Stimulated activated naive B cell treated with anti-CD40 and anti-IgM and Interleukin-4, amounts not matched to agents 10 μg/mL and 1 μg/mL and 100 μg/mL, for 72 hours (primary cell): Measurements from ENCODE around the gene LY86.
A peak's percentile ranks its signal among the peaks of the same experiment; 100 is the strongest.

Experiments
- ATAC-seq, 2 donors: fragments of 150-1000 bp; cut with Tn5 transposase; replicated peaks; 2 replicates each; pipeline ENCODE4 v1.10.0; 2021; ENCODE audit warnings: moderate library complexity in 1 of 2
- DNase-seq: peaks from one replicate; pipeline ENCODE4 v3.0.0; 2021
- H3K27ac Mint-ChIP-seq: one replicate; pipeline ENCODE4 v1.8.0; 2022; ENCODE audit warnings: mild to moderate bottlenecking, mixed read lengths
- H3K27me3 Mint-ChIP-seq, 2 donors: one replicate each; pipeline ENCODE4 v1.8.0; 2022; ENCODE audit warnings: mixed read lengths in 2 of 2
- H3K36me3 Mint-ChIP-seq, 2 donors: one replicate each; pipeline ENCODE4 v1.8.0; 2022; ENCODE audit warnings: mixed read lengths in 2 of 2, mild to moderate bottlenecking in 1 of 2
- H3K4me1 Mint-ChIP-seq, 2 donors: one replicate each; pipeline ENCODE4 v1.8.0; 2022; ENCODE audit warnings: mixed read lengths in 2 of 2, mild to moderate bottlenecking in 1 of 2
- H3K4me3 Mint-ChIP-seq, 2 donors: one replicate each; pipeline ENCODE4 v1.8.0; 2022; ENCODE audit warnings: mild to moderate bottlenecking in 2 of 2, mixed read lengths in 2 of 2, moderate library complexity in 1 of 2
- H3K9me3 Mint-ChIP-seq, 2 donors: one replicate each; pipeline ENCODE4 v1.8.0; 2022; ENCODE audit warnings: mixed read lengths in 2 of 2, mild to moderate bottlenecking in 1 of 2

Gene LY86

GRCh38 chr6:6588064-6588923 is at the start of gene LY86:
Gene LY86, plus strand, starts transcription at chr6:6588720. Its CDS starts 15 bp downstream, at chr6:6588735.
- peak within 1 kb of the TSS; percentile 86 to 90 for H3K4me3 Mint-ChIP-seq
- H3K27ac Mint-ChIP-seq = peak within 1 kb of the TSS; percentile 94
- no peaks in the 10 kb centered on the region for H3K27me3 Mint-ChIP-seq
- ATAC-seq (peak; percentile 70 to 75), DNase-seq (peak; percentile 64)
- H3K9me3 Mint-ChIP-seq = peaks cover 0 to 1% of the 10 kb centered on the region in 2 donors
- peaks cover 60 to 85% of the 10 kb centered on the region in 2 donors for H3K4me1 Mint-ChIP-seq
- H3K36me3 Mint-ChIP-seq = peaks cover 0 to 11% of the 10 kb centered on the region in 2 donors

- H3K27ac Mint-ChIP-seq = no peak overlapping the region
- DNase-seq = no peak
Measured at GRCh38 chr6:6539036-6539435, 49.5 kb upstream of the LY86 start.

GRCh38 chr6:6542357-6542756 is 46.2 kb upstream of the LY86 start:
- H3K4me3 Mint-ChIP-seq = no peak overlapping the region
- H3K9me3 Mint-ChIP-seq = peaks cover 5 to 6% of the 10 kb centered on the region in 2 donors
- no peak overlapping the region for H3K27ac Mint-ChIP-seq
- H3K4me1 Mint-ChIP-seq = peaks cover 10 to 18% of the 10 kb centered on the region in 2 donors
- DNase-seq (no peak), ATAC-seq (no peak)
- H3K27me3 Mint-ChIP-seq = peaks cover 32 to 41% of the 10 kb centered on the region in 2 donors
- peaks cover 4 to 7% of the 10 kb centered on the region in 2 donors for H3K36me3 Mint-ChIP-seq

More at GRCh38 chr6:6539036-6539435, 49.5 kb upstream of the LY86 start:
- no peaks in the 10 kb centered on the region for H3K4me1 Mint-ChIP-seq
- H3K9me3 Mint-ChIP-seq = peaks cover 5 to 6% of the 10 kb centered on the region in 2 donors
- ATAC-seq = no peak
- H3K27me3 Mint-ChIP-seq = peaks cover 26 to 34% of the 10 kb centered on the region in 2 donors
- H3K4me3 Mint-ChIP-seq = no peak overlapping the region
- H3K36me3 Mint-ChIP-seq = peaks cover 4 to 7% of the 10 kb centered on the region in 2 donors

GRCh38 chr6:6543181-6543879 is 45.2 kb upstream of the LY86 start:
- Mint-ChIP-seq H3K27me3 (peaks cover 42 to 46% of the 10 kb centered on the region in 2 donors), H3K36me3 (peaks cover 4 to 7% of the 10 kb centered on the region in 2 donors), H3K27ac (no peak overlapping the region), H3K4me3 (no peak overlapping the region), H3K9me3 (peaks cover 5 to 6% of the 10 kb centered on the region in 2 donors), H3K4me1 (peaks cover 13 to 18% of the 10 kb centered on the region in 2 donors)
- no peak for DNase-seq
- no peak for ATAC-seq

GRCh38 chr6:6545616-6546317 is 42.8 kb upstream of the LY86 start:
- DNase-seq (no peak), ATAC-seq (peak; percentile 10 to 19)
- Mint-ChIP-seq H3K27ac (peak overlapping the region; percentile 21), H3K4me1 (peaks cover 13 to 18% of the 10 kb centered on the region in 2 donors), H3K4me3 (peak overlapping the region; percentile 79 to 81), H3K27me3 (peaks cover 39 to 46% of the 10 kb centered on the region in 2 donors), H3K9me3 (peaks cover 5 to 6% of the 10 kb centered on the region in 2 donors), H3K36me3 (peaks cover 4 to 7% of the 10 kb centered on the region in 2 donors)

GRCh38 chr6:6546318-6547109 is 42.0 kb upstream of the LY86 start:
- Mint-ChIP-seq H3K4me1 (peaks cover 13 to 18% of the 10 kb centered on the region in 2 donors), H3K4me3 (peak overlapping the region; percentile 79 to 81), H3K27me3 (peaks cover 38 to 46% of the 10 kb centered on the region in 2 donors), H3K9me3 (peaks cover 5 to 6% of the 10 kb centered on the region in 2 donors), H3K27ac (no peak overlapping the region), H3K36me3 (peaks cover 4 to 7% of the 10 kb centered on the region in 2 donors)
- DNase-seq (no peak), ATAC-seq (peak; percentile 71 to 74)

GRCh38 chr6:6547110-6547879 is 41.2 kb upstream of the LY86 start:
- peaks cover 5% of the 10 kb centered on the region in 2 donors for H3K9me3 Mint-ChIP-seq
- H3K4me3 Mint-ChIP-seq = peak overlapping the region; percentile 79 to 81
- H3K27ac Mint-ChIP-seq = no peak overlapping the region
- peaks cover 30 to 44% of the 10 kb centered on the region in 2 donors for H3K27me3 Mint-ChIP-seq
- peak; percentile 95 to 96 for ATAC-seq
- peaks cover 4 to 7% of the 10 kb centered on the region in 2 donors for H3K36me3 Mint-ChIP-seq
- DNase-seq = peak; percentile 71
- H3K4me1 Mint-ChIP-seq = peaks cover 13 to 18% of the 10 kb centered on the region in 2 donors

- no peaks in the 10 kb centered on the region for H3K36me3 Mint-ChIP-seq
- peaks cover 7 to 8% of the 10 kb centered on the region in 2 donors for H3K4me1 Mint-ChIP-seq
- H3K27me3 Mint-ChIP-seq = no peaks in the 10 kb centered on the region
- ATAC-seq = no peak
- no peak overlapping the region for H3K27ac Mint-ChIP-seq
- H3K4me3 Mint-ChIP-seq = no peak overlapping the region
- DNase-seq = no peak
- no peaks in the 10 kb centered on the region for H3K9me3 Mint-ChIP-seq
Measured at GRCh38 chr6:6556161-6556737, 32.3 kb upstream of the LY86 start.

- DNase-seq (peak; percentile 33), ATAC-seq (peak; percentile 48 to 76)
- no peaks in the 10 kb centered on the region for H3K27me3 Mint-ChIP-seq
- H3K4me1 Mint-ChIP-seq = peaks cover 7 to 8% of the 10 kb centered on the region in 2 donors
- H3K9me3 Mint-ChIP-seq = no peaks in the 10 kb centered on the region
- H3K36me3 Mint-ChIP-seq = no peaks in the 10 kb centered on the region
- no peak overlapping the region for H3K27ac Mint-ChIP-seq
- H3K4me3 Mint-ChIP-seq = no peak overlapping the region
Measured at GRCh38 chr6:6556738-6557503, 31.6 kb upstream of the LY86 start.

- Mint-ChIP-seq H3K4me3 (no peak overlapping the region), H3K36me3 (no peaks in the 10 kb centered on the region), H3K4me1 (peaks cover 7 to 8% of the 10 kb centered on the region in 2 donors), H3K9me3 (no peaks in the 10 kb centered on the region), H3K27ac (no peak overlapping the region), H3K27me3 (no peaks in the 10 kb centered on the region)
- ATAC-seq (no peak), DNase-seq (no peak)
Measured at GRCh38 chr6:6557504-6557839, 31.0 kb upstream of the LY86 start.

- ATAC-seq = no peak
- H3K27me3 Mint-ChIP-seq = no peaks in the 10 kb centered on the region
- no peaks in the 10 kb centered on the region for H3K9me3 Mint-ChIP-seq
- H3K4me3 Mint-ChIP-seq = no peak overlapping the region
- no peak overlapping the region for H3K27ac Mint-ChIP-seq
- no peak for DNase-seq
- H3K36me3 Mint-ChIP-seq = no peaks in the 10 kb centered on the region
- H3K4me1 Mint-ChIP-seq = peaks cover 7 to 8% of the 10 kb centered on the region in 2 donors
Measured at GRCh38 chr6:6557886-6558285, 30.6 kb upstream of the LY86 start.

GRCh38 chr6:6559994-6560570 is 28.4 kb upstream of the LY86 start:
- Mint-ChIP-seq H3K27me3 (no peaks in the 10 kb centered on the region), H3K4me1 (peaks cover 15 to 16% of the 10 kb centered on the region in 2 donors), H3K4me3 (no peak overlapping the region), H3K9me3 (peaks cover 5 to 7% of the 10 kb centered on the region in 2 donors), H3K36me3 (peaks cover 3 to 10% of the 10 kb centered on the region in 2 donors), H3K27ac (no peak overlapping the region)
- ATAC-seq (peak in 1 of 2 donors; percentile 65), DNase-seq (no peak)
